SU-DHL-6 (cell line): ENCODE data around the gene HTR4.

Source experiments
- EZH2phosphoT487 ChIP-seq: fragments of 200-600 bp; sonication (generic), shearing (Covaris generic); conservative IDR thresholded peaks from 2 replicates; pipeline ENCODE4 v1.6.1; 2018; ENCODE audit warnings: mild to moderate bottlenecking, antibody characterized with exemption, low read length, moderate library complexity, mixed read lengths
- TF ChIP-seq, protein P1 (sequence below): fragments of 200-600 bp; sonication (generic); IDR thresholded peaks from one replicate; pipeline ENCODE4 v1.5.1; 2017; ENCODE audit warnings: antibody characterized with exemption, mild to moderate bottlenecking, low read length, moderate library complexity; ENCODE audit not compliant: insufficient read depth, poor library complexity, severe bottlenecking

DNA sequence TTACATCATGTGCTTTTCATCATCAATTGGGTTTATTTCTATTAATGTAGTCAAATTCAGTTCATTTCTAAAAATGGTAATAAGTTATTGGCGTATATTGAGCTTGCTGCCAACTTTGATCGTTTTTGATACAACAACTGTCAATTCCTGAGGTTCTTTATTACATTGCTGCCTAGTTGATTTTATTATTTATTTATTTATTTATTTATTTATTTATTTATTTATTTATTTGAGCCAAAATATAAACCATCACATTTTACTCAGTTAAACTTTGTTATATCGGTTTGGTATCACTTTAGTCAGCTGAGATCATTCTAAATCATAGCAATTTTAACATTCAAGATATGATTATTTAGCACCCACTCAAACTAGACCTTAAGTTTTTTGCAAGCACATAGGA, 170.6 kb downstream of the HTR4 start:
- TF ChIP-seq, protein P1, sequence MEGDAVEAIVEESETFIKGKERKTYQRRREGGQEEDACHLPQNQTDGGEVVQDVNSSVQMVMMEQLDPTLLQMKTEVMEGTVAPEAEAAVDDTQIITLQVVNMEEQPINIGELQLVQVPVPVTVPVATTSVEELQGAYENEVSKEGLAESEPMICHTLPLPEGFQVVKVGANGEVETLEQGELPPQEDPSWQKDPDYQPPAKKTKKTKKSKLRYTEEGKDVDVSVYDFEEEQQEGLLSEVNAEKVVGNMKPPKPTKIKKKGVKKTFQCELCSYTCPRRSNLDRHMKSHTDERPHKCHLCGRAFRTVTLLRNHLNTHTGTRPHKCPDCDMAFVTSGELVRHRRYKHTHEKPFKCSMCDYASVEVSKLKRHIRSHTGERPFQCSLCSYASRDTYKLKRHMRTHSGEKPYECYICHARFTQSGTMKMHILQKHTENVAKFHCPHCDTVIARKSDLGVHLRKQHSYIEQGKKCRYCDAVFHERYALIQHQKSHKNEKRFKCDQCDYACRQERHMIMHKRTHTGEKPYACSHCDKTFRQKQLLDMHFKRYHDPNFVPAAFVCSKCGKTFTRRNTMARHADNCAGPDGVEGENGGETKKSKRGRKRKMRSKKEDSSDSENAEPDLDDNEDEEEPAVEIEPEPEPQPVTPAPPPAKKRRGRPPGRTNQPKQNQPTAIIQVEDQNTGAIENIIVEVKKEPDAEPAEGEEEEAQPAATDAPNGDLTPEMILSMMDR = no peak
- no peak for TF ChIP-seq EZH2phosphoT487
